HG03060 (cell line): ENCODE data around the gene FOXP1.

ENCODE experiments used
- ATAC-seq: cut with Tn5 transposase; IDR thresholded peaks from one replicate; pipeline ENCODE4 v1.9.1; 2021; ENCODE audit warnings: low read depth, moderate number of reproducible peaks; ENCODE audit not compliant: unreplicated experiment

Gene FOXP1

DNA sequence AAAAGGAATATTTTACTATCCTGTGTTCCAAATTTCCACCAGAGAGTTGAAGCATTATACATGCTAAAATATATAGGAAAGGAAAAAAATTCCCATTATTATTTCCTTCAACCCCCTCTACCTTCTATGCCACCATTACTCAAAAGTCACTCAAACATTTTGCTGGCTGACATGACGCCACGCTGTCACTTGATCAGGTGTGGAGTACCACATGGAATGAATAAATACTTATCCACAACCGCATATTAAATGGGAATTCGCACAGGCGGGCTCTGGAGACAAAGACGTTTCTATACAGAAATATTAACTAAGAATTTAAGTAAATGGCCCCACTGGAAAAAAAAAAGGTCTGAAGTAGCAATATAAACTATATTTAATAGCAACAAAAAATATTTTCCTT, 266.4 kb downstream of the FOXP1 start:
- no peak for ATAC-seq

DNA sequence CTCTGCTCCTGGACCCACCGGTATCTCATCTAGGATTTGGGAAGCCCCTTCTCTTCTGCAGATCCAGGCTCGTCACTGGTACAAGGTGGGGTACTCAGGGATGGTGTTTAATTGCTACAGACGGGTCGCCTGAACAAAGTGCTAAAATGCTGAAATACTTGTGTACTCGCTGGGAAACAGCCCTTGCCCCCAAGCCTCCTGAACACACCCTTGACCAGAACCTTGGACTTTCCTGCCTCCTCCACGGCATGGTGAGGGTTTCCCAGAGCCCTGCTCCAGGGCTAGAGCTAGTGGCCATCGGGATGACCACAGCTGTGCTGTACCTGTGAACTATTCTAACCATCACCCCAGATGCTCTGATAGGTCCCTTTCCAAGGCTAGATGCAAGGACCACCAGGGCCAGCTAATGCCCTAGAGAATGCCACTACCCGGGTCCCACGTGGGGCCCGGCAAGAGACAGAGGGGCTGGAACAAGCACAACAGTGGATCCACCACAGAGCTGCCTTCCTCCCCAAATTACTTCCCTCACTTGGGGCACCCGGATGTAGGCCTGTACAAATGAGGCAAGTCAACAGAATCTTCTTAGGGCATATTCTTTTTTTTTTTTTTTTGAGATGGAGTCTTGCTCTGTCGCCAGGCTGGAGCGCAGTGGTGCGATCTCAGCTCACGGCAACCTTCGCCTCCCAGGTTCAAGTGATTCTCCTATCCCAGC, 267.3 kb downstream of the FOXP1 start:
- ATAC-seq = no peak

DNA sequence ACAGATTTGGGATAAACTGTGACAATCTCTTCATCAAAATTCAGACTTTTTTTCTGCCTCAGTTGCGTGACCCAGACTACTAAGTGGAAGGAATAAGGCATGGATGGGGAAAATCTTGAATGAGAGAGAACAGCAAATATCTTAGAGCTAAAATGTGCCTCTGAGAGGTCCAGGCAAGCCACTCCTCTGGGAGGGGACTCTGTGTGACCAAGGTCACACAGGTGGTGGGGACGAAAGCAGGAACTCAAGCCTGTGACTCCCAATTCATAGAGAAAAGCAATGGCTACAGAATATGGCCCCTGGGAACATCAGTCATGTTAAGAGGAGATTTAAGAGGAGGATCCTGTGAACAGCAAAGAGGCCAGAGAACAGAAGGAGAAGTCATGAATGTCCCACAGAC, 268.1 kb downstream of the FOXP1 start:
- no peak for ATAC-seq

DNA sequence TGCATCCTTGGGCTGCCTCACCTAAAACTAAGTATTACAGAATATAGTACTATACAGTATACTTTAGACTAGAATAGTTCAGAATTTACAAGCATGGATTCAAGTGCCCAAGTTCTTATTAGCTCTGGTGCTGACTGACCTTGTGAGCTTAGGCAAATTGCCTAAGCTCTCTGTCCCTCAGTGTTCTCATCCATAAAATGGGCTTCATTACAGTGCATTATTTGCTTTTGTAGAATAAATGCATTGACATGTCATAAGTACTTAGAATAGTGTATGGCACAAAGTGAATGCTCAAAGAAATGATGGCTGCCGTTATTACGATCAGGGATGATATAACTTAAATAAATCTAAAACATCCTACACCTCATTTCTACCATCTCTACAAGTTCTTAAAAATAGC, 269.7 kb downstream of the FOXP1 start:
- ATAC-seq = no peak

DNA sequence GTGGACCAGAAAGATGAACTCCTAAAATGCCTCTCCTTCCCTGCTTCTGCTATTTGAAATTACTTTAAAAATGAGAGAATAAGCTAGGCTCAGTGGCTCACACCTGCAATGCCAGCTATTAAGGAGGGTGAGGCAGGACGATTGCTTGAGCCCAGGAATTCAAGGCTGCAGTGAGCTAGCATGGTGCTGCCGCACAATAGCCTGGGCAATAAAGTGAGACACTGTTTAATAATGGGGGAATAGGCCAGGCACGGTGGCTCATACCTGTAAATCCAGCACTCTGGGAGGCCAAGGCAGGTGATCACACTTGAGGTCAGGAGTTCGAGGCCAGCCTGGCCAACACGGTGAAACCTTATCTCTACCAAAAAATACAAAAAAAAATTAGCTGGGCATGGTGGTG, 271.1 kb downstream of the FOXP1 start:
- ATAC-seq = no peak

DNA sequence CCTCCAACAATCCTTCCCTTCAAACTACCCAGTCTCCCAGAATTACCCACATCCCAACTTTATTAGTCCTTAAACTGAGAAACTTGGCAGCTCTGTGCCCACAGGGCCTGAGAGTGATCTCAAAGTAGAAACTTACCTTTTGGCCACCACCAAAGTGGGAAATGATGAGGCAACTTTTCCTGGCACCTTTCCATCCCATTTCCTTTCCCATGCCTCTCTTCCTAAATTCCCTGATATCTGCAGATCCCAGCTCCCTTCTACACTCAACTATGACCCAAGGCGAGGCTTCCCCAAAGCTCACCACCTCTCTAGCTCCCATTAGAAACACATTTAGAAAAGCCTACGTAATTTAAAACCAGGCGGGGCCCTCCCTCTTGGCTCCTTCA, 271.9 kb downstream of the FOXP1 start:
- no peak for ATAC-seq

DNA sequence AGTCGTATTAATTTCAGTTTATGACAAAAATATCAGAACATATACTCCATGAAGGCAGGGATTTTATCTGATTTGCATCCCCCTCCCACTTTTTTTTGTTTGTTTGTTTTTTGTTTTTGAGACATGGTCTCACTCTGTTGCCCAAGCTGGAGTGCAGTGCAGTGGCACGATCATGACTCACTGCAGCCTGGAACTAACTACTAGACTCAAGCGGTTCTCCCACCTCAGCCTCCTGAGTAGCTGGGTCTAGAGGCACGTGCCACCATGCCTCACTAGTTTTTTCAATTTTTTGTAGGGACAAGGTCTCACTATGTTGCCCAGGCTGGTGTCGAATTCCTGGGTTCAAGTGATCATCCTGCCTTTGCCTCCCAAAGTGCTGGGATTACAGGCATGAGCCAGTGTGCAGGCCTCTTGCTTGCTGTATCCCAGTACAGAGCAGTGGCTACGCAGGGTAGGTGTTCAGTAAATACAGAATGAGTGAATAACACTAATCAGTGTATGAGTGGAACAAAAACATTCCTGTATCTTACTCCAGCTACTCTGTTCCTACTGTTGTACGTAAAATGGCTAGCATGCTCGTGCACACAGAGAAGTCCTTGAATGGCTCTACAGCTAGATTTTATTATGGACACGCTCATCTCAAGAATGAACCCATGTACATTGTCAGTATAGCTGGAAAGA, 272.4 kb downstream of the FOXP1 start:
- no peak for ATAC-seq

DNA sequence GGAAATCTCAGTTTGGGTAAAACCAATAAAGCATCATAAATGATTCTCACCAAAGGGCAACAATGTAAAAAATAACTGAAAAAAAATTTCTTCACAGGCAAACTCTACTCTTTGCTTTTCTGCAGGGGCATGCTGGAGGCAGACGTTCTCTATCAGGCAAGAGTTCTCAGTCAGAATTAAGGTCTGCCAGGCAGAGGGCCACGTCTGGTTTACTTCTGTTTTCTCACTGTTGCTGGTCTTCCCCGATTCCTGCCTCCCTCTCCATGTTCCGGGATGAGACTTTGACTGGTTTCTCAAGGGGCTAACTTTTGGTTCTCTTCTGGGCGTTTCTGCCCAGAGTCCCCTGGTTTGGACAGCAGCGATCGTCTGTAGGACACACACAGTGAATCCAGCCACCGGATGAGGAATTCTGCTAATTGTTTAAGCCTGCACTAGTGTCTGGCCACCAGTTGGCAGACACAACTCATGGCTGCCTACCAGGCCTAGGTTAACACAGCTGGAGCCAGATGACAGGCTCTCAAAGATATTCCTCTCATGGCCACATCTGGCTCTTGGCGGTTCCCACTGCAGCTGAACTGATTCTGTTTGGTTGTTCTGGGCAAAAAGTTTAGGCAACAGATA, 273.1 kb downstream of the FOXP1 start:
- no peak for ATAC-seq

DNA sequence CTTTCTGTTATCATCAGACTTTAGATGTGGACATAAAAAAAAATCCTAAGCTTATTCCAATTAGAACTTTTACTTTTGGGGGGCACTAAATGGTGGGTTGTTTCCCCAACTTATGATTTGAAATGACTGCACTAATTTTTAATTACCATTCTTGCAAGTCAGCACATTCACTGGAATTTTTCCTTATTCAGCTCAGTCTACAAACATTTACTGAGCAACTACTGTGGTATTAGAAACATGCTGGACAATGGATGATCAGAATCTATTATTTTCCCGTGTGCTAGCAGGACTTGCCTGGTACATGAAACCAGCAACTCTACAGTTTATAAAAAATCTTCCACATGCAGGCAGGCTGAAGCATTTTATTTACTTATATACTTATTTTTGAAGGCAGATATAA, 273.6 kb downstream of the FOXP1 start:
- ATAC-seq = no peak

DNA sequence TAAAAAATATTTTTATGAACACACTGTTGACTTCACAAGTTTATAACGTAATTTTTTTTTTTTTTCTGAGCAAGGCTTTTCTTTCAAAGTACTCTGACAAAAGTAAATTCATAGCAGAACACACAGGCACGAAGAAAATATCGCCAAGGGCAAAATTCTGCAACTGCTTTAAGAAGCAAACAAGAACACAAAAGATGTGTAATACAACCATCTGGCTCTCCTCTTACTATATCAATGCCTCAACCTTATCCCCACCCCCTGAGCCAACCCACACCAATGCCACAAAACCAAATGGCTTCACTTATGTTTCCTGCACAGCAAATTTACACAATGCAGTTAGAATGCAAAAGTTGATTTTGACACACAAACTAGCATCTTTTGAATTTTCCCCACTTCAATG, 274.2 kb downstream of the FOXP1 start:
- no peak for ATAC-seq

DNA sequence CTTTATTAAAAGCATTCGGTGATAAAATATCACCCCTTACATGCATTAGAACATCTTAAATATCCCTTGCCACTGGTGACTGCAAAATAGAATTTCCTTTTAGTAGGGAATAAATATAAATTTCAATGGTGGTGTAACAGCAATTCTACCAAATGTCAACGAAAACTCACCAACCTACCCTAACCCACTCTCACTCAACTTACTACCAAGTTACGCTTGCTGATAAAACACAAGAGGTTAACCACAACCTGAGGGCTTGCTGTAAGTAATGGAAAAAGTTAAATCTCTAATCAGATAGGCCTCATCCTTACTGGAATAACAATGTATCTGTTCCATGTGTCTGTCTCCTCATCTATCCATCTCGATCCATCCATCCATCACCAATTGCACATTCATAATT, 274.7 kb downstream of the FOXP1 start:
- ATAC-seq = no peak

DNA sequence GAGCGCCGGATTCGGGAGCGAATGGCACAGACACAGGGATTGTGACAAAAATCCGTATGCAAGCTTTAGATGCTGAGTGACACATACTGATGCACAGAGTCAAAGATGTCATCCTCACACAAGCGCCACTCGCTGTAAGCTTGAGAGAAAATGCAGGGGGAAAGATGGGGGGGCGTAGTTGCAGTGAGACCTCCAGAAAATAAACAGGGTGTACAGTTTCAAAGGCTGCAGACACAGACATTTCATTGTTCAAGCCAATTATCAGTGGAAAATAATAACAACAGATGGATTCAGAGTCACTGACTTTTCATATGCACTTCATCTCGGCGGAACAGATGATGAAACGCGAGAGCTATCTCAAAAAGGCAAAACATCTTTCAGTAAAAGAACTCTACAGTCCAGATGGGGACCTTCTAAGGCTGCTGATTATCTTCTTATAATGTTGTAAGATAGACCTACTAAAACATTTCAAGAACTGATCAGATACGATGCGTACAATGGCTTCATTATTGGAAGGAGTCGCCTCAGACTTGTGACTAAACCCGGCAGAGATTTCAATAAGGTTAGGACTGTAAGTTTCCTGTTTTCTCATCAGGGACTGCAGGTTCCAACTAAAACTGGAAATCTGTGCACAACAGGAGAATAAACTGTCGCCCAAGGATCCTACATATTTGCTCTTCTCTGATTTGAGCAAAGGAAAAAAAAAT, 275.4 kb downstream of the FOXP1 start:
- no peak for ATAC-seq

DNA sequence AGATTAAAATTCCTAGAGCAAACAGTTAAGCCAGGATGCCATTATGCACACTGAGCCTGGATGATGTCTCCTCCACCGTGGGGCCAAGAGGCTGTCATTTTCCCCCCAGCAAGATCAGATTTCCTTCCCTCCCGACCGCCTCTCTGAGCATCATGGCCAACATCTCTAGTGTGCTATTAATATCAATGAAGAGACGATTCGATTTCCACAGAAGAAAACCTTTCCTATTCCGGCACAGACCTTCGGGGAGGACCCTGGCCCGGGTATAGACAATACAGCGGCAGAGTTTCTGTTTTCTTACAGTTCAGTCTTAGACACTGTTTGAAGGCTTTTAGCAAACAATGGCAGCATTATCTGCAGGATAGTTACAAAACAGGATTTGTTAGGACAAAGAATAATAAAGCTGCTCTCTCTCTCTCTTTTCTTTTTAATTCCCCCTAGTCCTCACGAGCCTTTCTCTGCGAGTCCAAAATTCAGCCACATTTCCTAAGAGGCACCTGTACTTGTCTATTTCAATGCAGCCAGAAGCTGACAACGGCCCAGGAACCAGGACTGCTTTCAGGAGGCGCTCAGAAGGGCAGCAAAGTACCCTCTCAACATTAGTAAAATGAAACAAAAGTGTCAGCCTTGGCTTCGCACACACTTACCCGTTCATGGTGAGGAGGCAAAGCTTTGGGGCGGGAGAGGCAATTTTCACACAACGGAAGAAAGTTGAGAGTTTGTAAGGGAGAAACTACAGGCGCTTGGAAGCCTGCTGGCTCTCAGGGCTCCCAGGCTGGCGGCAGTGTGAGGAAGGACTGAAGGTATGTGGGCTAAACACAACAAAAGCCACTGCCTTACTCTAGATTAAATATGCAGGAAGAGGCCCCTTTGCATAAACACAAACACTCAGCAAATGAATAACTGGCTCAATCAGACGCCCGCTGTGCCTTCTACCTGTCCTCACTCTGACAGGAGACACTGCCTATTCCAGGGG, 278.0 kb downstream of the FOXP1 start:
- ATAC-seq = no peak

DNA sequence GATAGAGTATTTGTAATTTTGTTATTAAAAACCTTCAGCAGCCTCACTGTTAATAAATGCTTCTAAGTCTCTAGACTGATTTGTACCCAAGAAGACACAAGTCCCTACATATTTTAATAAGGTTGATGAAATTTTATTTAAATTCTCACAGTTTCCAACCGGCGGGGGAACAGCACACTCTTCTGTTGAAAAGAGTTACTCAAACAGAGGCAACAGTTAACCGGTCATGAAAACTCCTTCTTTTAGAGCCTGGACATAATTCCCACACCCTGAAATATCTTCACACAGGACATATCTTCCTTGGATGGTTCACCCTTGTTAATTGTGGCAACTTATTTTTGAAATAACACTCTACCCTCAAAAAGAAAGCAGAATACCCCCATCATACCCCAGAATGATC, 278.8 kb downstream of the FOXP1 start:
- no peak for ATAC-seq

DNA sequence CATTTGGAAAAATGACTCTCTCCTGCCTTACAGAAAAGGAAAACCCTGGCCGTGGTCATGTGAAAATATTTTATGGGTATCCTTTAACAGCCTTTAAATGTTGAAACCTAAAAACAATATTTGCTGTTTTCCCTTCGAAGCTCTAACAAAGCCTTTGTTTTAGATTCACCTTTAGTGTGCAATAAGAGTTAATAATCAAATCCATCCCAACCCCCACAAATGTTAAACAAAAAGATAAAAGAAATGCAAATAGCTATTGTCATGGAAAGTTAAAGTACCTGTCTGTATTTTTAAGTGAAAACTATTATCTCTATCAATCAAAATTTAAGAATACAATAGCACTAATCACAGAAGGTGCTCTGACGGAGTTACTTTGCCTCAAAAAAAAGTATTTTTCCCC, 279.3 kb downstream of the FOXP1 start:
- ATAC-seq = no peak

DNA sequence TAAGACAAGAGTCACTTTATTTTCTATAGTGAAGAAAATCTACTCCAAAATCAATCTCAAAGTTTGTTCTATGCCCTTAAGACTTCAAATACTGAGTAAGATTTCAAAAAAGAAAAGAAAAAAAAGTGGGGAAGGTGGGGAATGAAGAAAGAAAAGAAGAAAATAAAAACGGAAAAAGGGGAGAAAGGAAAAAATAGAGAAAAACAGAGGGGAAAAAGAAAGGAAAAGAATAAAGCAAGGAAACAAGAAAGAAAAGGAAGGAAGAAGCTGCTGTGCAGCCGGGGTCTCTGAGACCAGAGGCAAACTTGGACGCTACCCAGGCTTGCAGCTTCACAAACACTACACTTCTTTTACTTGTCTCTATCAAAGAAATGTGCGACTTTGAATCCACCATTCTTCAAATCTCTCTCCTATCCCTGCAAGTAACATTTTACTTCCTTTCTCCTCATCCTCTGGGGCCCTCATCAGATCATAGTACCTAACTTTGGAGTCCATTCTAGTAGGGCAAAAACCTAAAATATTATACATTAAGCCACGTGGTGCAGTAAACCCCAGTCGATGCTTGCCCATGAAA, 279.8 kb downstream of the FOXP1 start:
- no peak for ATAC-seq

DNA sequence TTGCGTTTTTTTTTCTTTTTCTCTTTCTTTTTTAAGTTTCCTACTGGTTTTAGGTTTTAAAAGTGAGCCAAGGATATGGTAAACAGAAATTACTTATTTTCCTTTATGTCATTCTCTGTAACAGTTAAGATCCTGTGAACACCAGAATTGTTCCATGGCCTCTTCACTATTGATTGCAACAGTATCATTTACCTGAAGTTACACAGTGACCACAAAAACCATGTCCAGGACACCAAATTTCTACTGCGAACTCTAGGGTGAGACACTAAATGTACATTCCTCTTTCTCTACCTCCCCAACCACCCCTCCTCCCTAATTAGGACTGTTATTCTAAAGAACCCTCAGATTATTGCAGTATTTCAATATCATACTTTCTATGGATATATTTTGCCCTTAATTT, 280.9 kb downstream of the FOXP1 start:
- ATAC-seq = no peak

DNA sequence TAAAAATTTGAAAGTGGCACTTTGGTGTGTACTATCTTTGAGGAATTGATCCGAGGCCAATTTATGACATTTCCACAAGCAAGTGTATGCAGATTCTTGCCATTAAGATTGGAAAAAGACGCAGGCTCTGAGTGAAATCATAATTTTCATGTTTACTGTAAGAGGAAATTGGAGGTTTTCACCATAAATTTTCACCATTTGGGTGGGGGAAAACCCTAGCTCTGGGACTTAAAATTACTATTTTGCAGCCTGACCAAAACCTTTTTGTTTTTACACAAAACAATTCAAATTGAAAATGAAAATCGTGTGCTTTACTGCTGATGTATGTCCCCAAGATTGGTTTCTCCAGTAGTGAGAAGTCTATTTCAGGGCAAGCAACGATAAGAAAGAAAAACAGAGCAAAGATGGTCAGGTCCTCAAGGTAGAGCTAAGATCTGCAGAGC, 282.6 kb downstream of the FOXP1 start:
- no peak for ATAC-seq

DNA sequence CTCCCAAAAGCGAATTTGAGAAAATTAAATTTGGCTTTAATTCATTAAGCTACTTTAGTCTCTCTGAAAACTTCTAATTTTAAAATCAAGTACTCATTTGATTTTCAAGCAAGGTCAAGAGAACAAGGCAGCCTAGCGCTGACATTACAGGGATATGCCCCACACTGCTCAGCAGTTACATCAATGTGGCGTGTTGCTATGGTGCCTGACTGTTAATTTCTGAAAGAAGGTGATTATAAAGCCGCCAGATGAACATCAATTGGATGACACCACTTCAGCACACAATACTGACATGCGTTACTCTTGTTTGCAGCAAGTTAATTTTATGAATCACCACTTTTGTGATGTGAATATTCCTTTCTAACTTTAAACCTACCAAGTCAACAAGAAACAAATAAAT, 284.4 kb downstream of the FOXP1 start:
- no peak for ATAC-seq

DNA sequence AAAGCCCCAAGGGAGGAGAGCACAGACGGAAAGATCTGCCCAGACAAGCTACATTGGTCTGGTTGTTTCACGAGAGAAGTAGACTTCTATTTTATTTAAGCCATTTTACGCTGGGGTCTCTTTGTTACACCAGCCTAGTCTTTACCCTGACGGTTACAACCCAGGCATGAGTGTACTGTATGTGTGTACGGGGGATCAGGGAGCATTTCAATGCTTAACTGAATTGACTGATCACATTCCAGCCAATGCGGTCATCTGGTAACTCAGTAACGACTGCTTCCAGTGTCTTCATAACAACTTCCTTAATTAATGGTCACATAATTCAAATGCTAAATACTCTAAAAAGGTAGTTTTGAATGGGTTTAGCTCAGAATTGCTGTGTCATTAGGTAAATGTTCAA, 288.6 kb downstream of the FOXP1 start:
- ATAC-seq = no peak
